ENCODE data around the gene RAI1.

The RAI1 gene

GRCh38 chr17:17743391-17744112 lies 62.3 kb downstream of the RAI1 start:
- no peak for DNase-seq (ENCODE audit: extremely low spot score)
- POLR2A ChIA-PET = no interaction called here

GRCh38 chr17:17744116-17744515 lies 62.9 kb downstream of the RAI1 start:
- DNase-seq (ENCODE audit: extremely low spot score) = no peak
- CTCF ChIA-PET = no interaction called here
- TF ChIP-seq CTCF (IDR thresholded peaks at IDR 0.05; ENCODE audit: control extremely low read depth, extremely low read depth, low read depth, missing control alignments) = no peak
- POLR2A ChIA-PET = no interaction called here

More at GRCh38 chr17:17743391-17744112, 62.3 kb downstream of the RAI1 start:
- no peak for TF ChIP-seq CTCF (IDR thresholded peaks at IDR 0.05; ENCODE audit: control extremely low read depth, extremely low read depth, low read depth, missing control alignments)
- CTCF ChIA-PET = no interaction called here

- DNase-seq (ENCODE audit: extremely low spot score) = no peak
- ChIA-PET POLR2A (no interaction called here), CTCF (no interaction called here)
- TF ChIP-seq CTCF (IDR thresholded peaks at IDR 0.05; ENCODE audit: control extremely low read depth, extremely low read depth, low read depth, missing control alignments) = no peak
Measured at GRCh38 chr17:17745476-17746455, 64.5 kb downstream of the RAI1 start.

- POLR2A ChIA-PET = no interaction called here
- no peak for DNase-seq (ENCODE audit: extremely low spot score)
- CTCF ChIA-PET = interaction anchor here (0.8 to 1.2 kb wide), 2 partner anchors 14 to 88 kb away, joined by 3 read pairs; no protein-coding TSS in a partner anchor
- no peak for TF ChIP-seq CTCF (IDR thresholded peaks at IDR 0.05; ENCODE audit: control extremely low read depth, extremely low read depth, low read depth, missing control alignments)
Measured at GRCh38 chr17:17748179-17748578, 66.9 kb downstream of the RAI1 start.

GRCh38 chr17:17748604-17749003 lies 67.3 kb downstream of the RAI1 start:
- DNase-seq (ENCODE audit: extremely low spot score) = no peak
- ChIA-PET POLR2A (no interaction called here), CTCF (interaction anchor here (0.8 to 1.2 kb wide), 2 partner anchors 14 to 88 kb away, joined by 3 read pairs; no protein-coding TSS in a partner anchor)
- TF ChIP-seq CTCF (IDR thresholded peaks at IDR 0.05; ENCODE audit: control extremely low read depth, extremely low read depth, low read depth, missing control alignments) = no peak

GRCh38 chr17:17749025-17749772 lies 67.9 kb downstream of the RAI1 start:
- TF ChIP-seq CTCF (IDR thresholded peaks at IDR 0.05; ENCODE audit: control extremely low read depth, extremely low read depth, low read depth, missing control alignments) = no peak
- CTCF ChIA-PET = interaction anchor here (0.8 to 1.4 kb wide), 2 partner anchors 13 to 107 kb away, joined by 3 read pairs; no protein-coding TSS in a partner anchor
- peak; percentile 46 for DNase-seq (ENCODE audit: extremely low spot score)
- POLR2A ChIA-PET = no interaction called here

Measured in GM10248 (cell line).